ENCODE data around the gene RGS3.

The RGS3 gene

GRCh38 chr9:113425072-113425471, 38.5 kb upstream of the RGS3 start (continued):
- no peak for TF ChIP-seq TSHZ2 (CRISPR knock-in tag; IDR thresholded peaks at IDR 0.05)
- no peak for TF ChIP-seq ZNF565 (CRISPR knock-in tag; conservative IDR thresholded peaks at IDR 0.05; ENCODE audit: low read depth)
- TF ChIP-seq TCF4 (CRISPR knock-in tag; IDR thresholded peaks at IDR 0.05; ENCODE audit: borderline replicate concordance), result no peak
- no peak for TF ChIP-seq ZC3H10 (CRISPR knock-in tag; IDR thresholded peaks at IDR 0.05)

- no peak for ATAC-seq
These were observed 36.8 kb upstream of the RGS3 start for GRCh38 chr9:113426701-113427100.

GRCh38 chr9:113427629-113428028, 35.9 kb upstream of the RGS3 start:
- TF ChIP-seq TCF4 (CRISPR knock-in tag; IDR thresholded peaks at IDR 0.05; ENCODE audit: borderline replicate concordance), result no peak
- TF ChIP-seq POU6F1 (CRISPR knock-in tag; IDR thresholded peaks at IDR 0.05; ENCODE audit: borderline replicate concordance, low read depth), result no peak
- TF ChIP-seq BACH2 (CRISPR knock-in tag; IDR thresholded peaks at IDR 0.05; ENCODE audit: borderline replicate concordance), result no peak
- TF ChIP-seq CSRNP3 (CRISPR knock-in tag; IDR thresholded peaks at IDR 0.05), result no peak
- ATAC-seq, result no peak

More at GRCh38 chr9:113426701-113427100, 36.8 kb upstream of the RGS3 start:
- TF ChIP-seq ISL1 (CRISPR knock-in tag; IDR thresholded peaks at IDR 0.05), result no peak

- no peak for ATAC-seq
- TF ChIP-seq CSRNP3 (CRISPR knock-in tag; IDR thresholded peaks at IDR 0.05) (no peak), OSR1 (CRISPR knock-in tag; IDR thresholded peaks at IDR 0.05) (no peak), SNAI2 (CRISPR knock-in tag; IDR thresholded peaks at IDR 0.05) (no peak), TSHZ2 (CRISPR knock-in tag; IDR thresholded peaks at IDR 0.05) (no peak), CSDC2 (CRISPR knock-in tag; IDR thresholded peaks at IDR 0.05) (no peak), ARNTL (CRISPR knock-in tag; IDR thresholded peaks at IDR 0.05; ENCODE audit: borderline replicate concordance, low read depth) (no peak), PPARA (CRISPR knock-in tag; IDR thresholded peaks at IDR 0.05; ENCODE audit: borderline replicate concordance) (no peak), ZNF8 (CRISPR knock-in tag; IDR thresholded peaks at IDR 0.05) (no peak), ZFP3 (CRISPR knock-in tag; IDR thresholded peaks at IDR 0.05) (no peak), ESRRG (CRISPR knock-in tag; IDR thresholded peaks at IDR 0.05) (no peak), CREB5 (CRISPR knock-in tag; IDR thresholded peaks at IDR 0.05; ENCODE audit: low read depth) (no peak), PATZ1 (CRISPR knock-in tag; IDR thresholded peaks at IDR 0.05; ENCODE audit: borderline replicate concordance) (no peak), ZFP30 (CRISPR knock-in tag; IDR thresholded peaks at IDR 0.05) (no peak), TOX (CRISPR knock-in tag; IDR thresholded peaks at IDR 0.05; ENCODE audit: borderline replicate concordance) (no peak), ZNF565 (CRISPR knock-in tag; conservative IDR thresholded peaks at IDR 0.05; ENCODE audit: low read depth) (no peak), BACH2 (CRISPR knock-in tag; IDR thresholded peaks at IDR 0.05; ENCODE audit: borderline replicate concordance) (no peak), GLIS3 (CRISPR knock-in tag; IDR thresholded peaks at IDR 0.05) (no peak), ZNF70 (CRISPR knock-in tag; IDR thresholded peaks at IDR 0.05) (no peak)
These were observed 35.4 kb upstream of the RGS3 start for GRCh38 chr9:113428062-113428615.
